PC-9 (cell line): Measurements from ENCODE around the gene RUSF1. TPM values are rescaled to one million over a fixed set of nuclear protein-coding genes. Genes with fewer than 3 reads are reported as not detected.
A peak's percentile ranks its signal among the peaks of the same experiment; 100 is the strongest.

Source experiments
- BruUV-seq: library from RNA; stranded (reverse); fragments of 400-500 nt; replicated peaks from 2 replicates; lab custom pipeline; 2021; lab: Mats Ljungman, UMichigan
- CTCF ChIA-PET: fragments of 300-600 bp; sonication (Branson Sonifier 250); formaldehyde crosslinking; loops from one replicate; lab custom pipeline; 2022; ENCODE audit warnings: antibody characterized with exemption; lab: Charles Lee
- POLR2A ChIA-PET: fragments of 300-600 bp; sonication (Branson Sonifier 250); formaldehyde crosslinking; loops from one replicate; lab custom pipeline; 2022; ENCODE audit warnings: antibody characterized with exemption; ENCODE audit not compliant: unreplicated experiment; lab: Charles Lee
- DNase-seq, 2 experiments: peaks; one replicate each; pipeline versions ENCODE4 v3.0.0 to v3.0.0-alpha.2; 2015 to 2022; ENCODE audit warnings: mixed read lengths in 1 of 2
- H2AFZ ChIP-seq: fragments of 200-600 bp; sonication (generic); 2 replicates; pipeline ENCODE4 v1.8.1; 2017; ENCODE audit warnings: antibody characterized with exemption
- H3F3A ChIP-seq: fragments of 200-600 bp; sonication (generic); 2 replicates; pipeline ENCODE4 v1.8.1; 2017; ENCODE audit warnings: antibody characterized with exemption, mild to moderate bottlenecking, low read depth; ENCODE audit not compliant: insufficient read depth
- H3K27ac ChIP-seq: fragments of 200-600 bp; sonication (generic); 2 replicates; pipeline ENCODE4 v1.6.1; 2016; ENCODE audit warnings: mixed run types
- H3K27me3 ChIP-seq: fragments of 200-600 bp; sonication (generic); 2 replicates; pipeline ENCODE4 v1.6.1; 2016; ENCODE audit warnings: low read depth, mixed run types; ENCODE audit not compliant: insufficient read depth
- H3K36me3 ChIP-seq: fragments of 200-600 bp; sonication (generic); 2 replicates; pipeline ENCODE4 v1.6.1; 2016; ENCODE audit warnings: low read depth, mixed run types
- H3K4me1 ChIP-seq: fragments of 200-600 bp; sonication (generic); replicated peaks from 2 replicates; pipeline ENCODE4 v1.6.1; 2016; ENCODE audit warnings: mixed run types; ENCODE audit not compliant: insufficient read depth
- H3K4me2 ChIP-seq: fragments of 200-600 bp; sonication (generic); 2 replicates; pipeline ENCODE4 v1.6.1; 2017; ENCODE audit warnings: mixed run types
- H3K4me3 ChIP-seq: fragments of 200-600 bp; sonication (generic); 2 replicates; pipeline ENCODE4 v1.6.1; 2016; ENCODE audit warnings: mixed run types
- H3K79me2 ChIP-seq: fragments of 200-600 bp; sonication (generic); 2 replicates; pipeline ENCODE4 v1.6.1; 2017; ENCODE audit warnings: low read depth, mixed run types
- H3K9me2 ChIP-seq: fragments of 200-600 bp; sonication (generic); 2 replicates; pipeline ENCODE4 v1.8.1; 2017; ENCODE audit warnings: mild to moderate bottlenecking; ENCODE audit not compliant: insufficient read depth
- H3K9me3 ChIP-seq: fragments of 200-600 bp; sonication (generic); 2 replicates; pipeline ENCODE4 v1.8.1; 2016; ENCODE audit warnings: low read depth; ENCODE audit not compliant: insufficient read depth
- H4K20me1 ChIP-seq: fragments of 200-600 bp; sonication (generic); 2 replicates; pipeline ENCODE4 v1.8.1; 2017; ENCODE audit not compliant: insufficient read depth
- EZH2 ChIP-seq: fragments of 200-600 bp; sonication (generic); IDR thresholded peaks from 2 replicates; pipeline ENCODE4 v1.8.0; 2017; ENCODE audit warnings: antibody characterized with exemption, low read depth
- intact Hi-C: fragments of 100-400 bp; cut with micrococcal nuclease; formaldehyde crosslinking; loops from one replicate; pipeline ENCODE4 v1.10.0; 2022; ENCODE audit not compliant: unreplicated experiment
- total RNA-seq: library from RNA; stranded (reverse); gene quantifications from 2 replicates; pipeline ENCODE4 v1.2.3, GENCODE V29; 2021
- TF ChIP-seq, protein P1 (sequence below): fragments of 200-600 bp; sonication (generic); conservative IDR thresholded peaks from 2 replicates; pipeline ENCODE4 v1.6.1; 2017; ENCODE audit warnings: mixed run types, antibody characterized with exemption, mild to moderate bottlenecking, moderate library complexity

Gene RUSF1
- total RNA-seq, 1 experiment from 2014 or later: 86.7 TPM

GRCh38 chr16:31472709-31473203, 35.4 kb downstream of the RUSF1 start:
- BruUV-seq: no TSS peak
- Histone ChIP-seq H4K20me1 (no peaks in the 10 kb centered on the region; the same call in 1 of the 2 replicates), H3K4me2 (peak overlapping the region; percentile 96), H3K27me3 (no peaks in the 10 kb centered on the region), H3K36me3 (no peaks in the 10 kb centered on the region), H3K9me2 (no peaks in the 10 kb centered on the region), H3K4me1 (peaks cover 13% of the 10 kb centered on the region; the same call in 1 of the 2 replicates), H3K79me2 (no peaks in the 10 kb centered on the region), H3K27ac (no peak overlapping the region), H3K4me3 (peak overlapping the region; percentile 60; the same call in 1 of the 2 replicates), H3K9me3 (no peaks in the 10 kb centered on the region), H2AFZ (peak overlapping the region; percentile 83; the same call in 1 of the 2 replicates), H3F3A (peaks cover 27% of the 10 kb centered on the region; the same call in 1 of the 2 replicates)
- ChIA-PET POLR2A (interaction anchor here (0.6 kb wide), 1 partner anchor 12 kb away, joined by 5 read pairs; no protein-coding TSS in a partner anchor), CTCF (interaction anchor here (0.5 to 1.9 kb wide), 3 partner anchors 12 to 991 kb away, joined by 3 to 10 read pairs (median 5); no protein-coding TSS in a partner anchor)
- peak; percentile 62 to 95 for DNase-seq
- intact Hi-C loops: loop anchor here (5.0 kb wide), 1 partner anchor 225 kb away; no protein-coding TSS in a partner anchor
- TF ChIP-seq, protein P1, sequence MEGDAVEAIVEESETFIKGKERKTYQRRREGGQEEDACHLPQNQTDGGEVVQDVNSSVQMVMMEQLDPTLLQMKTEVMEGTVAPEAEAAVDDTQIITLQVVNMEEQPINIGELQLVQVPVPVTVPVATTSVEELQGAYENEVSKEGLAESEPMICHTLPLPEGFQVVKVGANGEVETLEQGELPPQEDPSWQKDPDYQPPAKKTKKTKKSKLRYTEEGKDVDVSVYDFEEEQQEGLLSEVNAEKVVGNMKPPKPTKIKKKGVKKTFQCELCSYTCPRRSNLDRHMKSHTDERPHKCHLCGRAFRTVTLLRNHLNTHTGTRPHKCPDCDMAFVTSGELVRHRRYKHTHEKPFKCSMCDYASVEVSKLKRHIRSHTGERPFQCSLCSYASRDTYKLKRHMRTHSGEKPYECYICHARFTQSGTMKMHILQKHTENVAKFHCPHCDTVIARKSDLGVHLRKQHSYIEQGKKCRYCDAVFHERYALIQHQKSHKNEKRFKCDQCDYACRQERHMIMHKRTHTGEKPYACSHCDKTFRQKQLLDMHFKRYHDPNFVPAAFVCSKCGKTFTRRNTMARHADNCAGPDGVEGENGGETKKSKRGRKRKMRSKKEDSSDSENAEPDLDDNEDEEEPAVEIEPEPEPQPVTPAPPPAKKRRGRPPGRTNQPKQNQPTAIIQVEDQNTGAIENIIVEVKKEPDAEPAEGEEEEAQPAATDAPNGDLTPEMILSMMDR: peak; percentile 71
- TF ChIP-seq EZH2: no peak

DNA sequence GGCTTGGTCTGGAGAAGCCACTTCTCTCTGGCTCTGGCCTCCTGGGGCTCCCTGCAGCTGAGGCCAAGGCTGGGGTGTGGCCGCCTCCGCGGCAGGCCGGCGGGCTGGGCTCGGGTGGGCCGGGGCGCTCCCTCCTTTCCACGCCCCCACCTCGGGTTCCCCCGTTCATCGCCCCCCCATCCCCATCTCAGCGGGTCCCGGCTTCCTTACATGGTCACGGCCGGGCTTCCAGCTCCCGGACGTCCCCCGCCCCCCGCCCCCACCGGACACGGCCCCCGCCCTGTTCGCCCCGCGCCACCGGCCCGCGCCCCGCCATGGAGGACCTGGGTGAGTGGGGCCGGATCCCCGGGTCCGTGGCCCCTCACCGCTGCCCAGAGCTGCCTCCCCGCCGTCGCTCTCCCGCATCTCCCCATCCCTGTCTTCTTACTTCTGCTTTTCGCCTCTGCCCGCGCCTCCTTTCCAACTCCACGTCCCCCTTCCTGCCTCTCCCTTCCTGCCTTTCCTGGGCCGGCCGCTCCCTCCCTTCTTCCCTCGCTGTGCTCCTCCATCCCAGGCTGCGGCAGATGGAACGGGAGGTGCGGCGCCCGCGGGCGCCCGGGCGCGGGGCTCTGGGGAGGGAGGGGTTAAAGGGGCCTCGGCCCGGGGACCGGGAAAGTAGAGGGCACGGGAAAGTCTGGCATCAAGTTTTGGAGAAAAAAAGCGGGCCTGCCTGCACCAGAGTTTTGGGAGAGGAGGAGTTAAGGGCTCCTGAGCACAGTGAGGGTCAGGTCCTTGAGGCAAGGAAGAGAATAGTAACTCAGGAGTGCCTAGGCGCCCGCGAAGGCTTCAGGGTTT, 36.1 kb downstream of the RUSF1 start, which contains the start of gene TGFB1I1:
TGFB1I1 (plus strand) TSS at position 278 of the 834 bp plus-strand sequence; CDS start at position 315, 37 bp downstream.
- no peak for DNase-seq
- ChIA-PET POLR2A (interaction anchor here (0.6 to 0.7 kb wide), 3 partner anchors 13 to 532 kb away, joined by 3 to 9 read pairs (median 8); no protein-coding TSS in a partner anchor), CTCF (interaction anchor here (0.6 to 1.9 kb wide), 3 partner anchors 12 to 18 kb away, joined by 3 to 10 read pairs (median 4); no protein-coding TSS in a partner anchor)
- H3K9me3 ChIP-seq: no peaks in the 10 kb centered on the region
- peaks cover 13% of the 10 kb centered on the region; the same call in 1 of the 2 replicates for H3K4me1 ChIP-seq
- BruUV-seq: no TSS peak
- no peaks in the 10 kb centered on the region for H3K27me3 ChIP-seq
- no peaks in the 10 kb centered on the region; the same call in 1 of the 2 replicates for H4K20me1 ChIP-seq
- intact Hi-C loops: loop anchor here (5.0 kb wide), 1 partner anchor 225 kb away; no protein-coding TSS in a partner anchor
- H3K9me2 ChIP-seq: no peaks in the 10 kb centered on the region
- H3K4me2 ChIP-seq: peak within 1 kb of the TSS; percentile 96
- H3F3A ChIP-seq: peaks cover 21% of the 10 kb centered on the region; the same call in 1 of the 2 replicates
- no peaks in the 10 kb centered on the region for H3K79me2 ChIP-seq
- no peaks in the 10 kb centered on the region for H3K36me3 ChIP-seq
- TF ChIP-seq, protein P1: no peak
- TF ChIP-seq EZH2: no peak
- H2AFZ ChIP-seq: peak within 1 kb of the TSS; percentile 83
- H3K4me3 ChIP-seq: peak within 1 kb of the TSS; percentile 60
- H3K27ac ChIP-seq: no peak within 1 kb of the TSS
